NCI-H1930 (cell line): ENCODE measurements around the gene CFAP20DC.
A peak's percentile ranks its signal among the peaks of the same experiment; 100 is the strongest.

ENCODE experiments used
- DNase-seq, 2 experiments: peaks; one replicate each; lab custom pipeline; 2025; lab: John Stamatoyannopoulos, UW

The CFAP20DC gene

GRCh38 chr3:58800032-58800431 is 249.8 kb downstream of the CFAP20DC start:
- no peak for DNase-seq

GRCh38 chr3:58799271-58799670 is 250.6 kb downstream of the CFAP20DC start:
- DNase-seq = no peak

GRCh38 chr3:58798312-58798711 is 251.5 kb downstream of the CFAP20DC start:
- DNase-seq = no peak

GRCh38 chr3:58794750-58795149 is 255.1 kb downstream of the CFAP20DC start:
- no peak for DNase-seq

- peak in 1 of 2 experiments; percentile 13 for DNase-seq
These were observed 255.9 kb downstream of the CFAP20DC start for GRCh38 chr3:58793938-58794337.

- no peak for DNase-seq
These were observed 256.8 kb downstream of the CFAP20DC start for GRCh38 chr3:58792921-58793451.

- no peak for DNase-seq
These were observed 260.4 kb downstream of the CFAP20DC start for GRCh38 chr3:58789385-58789784.

- DNase-seq = no peak
These were observed 264.9 kb downstream of the CFAP20DC start for GRCh38 chr3:58784888-58785287.

GRCh38 chr3:58784425-58784824 is 265.4 kb downstream of the CFAP20DC start:
- no peak for DNase-seq

- DNase-seq = no peak
These were observed 266.0 kb downstream of the CFAP20DC start for GRCh38 chr3:58783845-58784244.

GRCh38 chr3:58779934-58780333 is 269.9 kb downstream of the CFAP20DC start:
- no peak for DNase-seq

GRCh38 chr3:58776231-58776630 is 273.6 kb downstream of the CFAP20DC start:
- DNase-seq = no peak

- DNase-seq = no peak
These were observed 277.4 kb downstream of the CFAP20DC start for GRCh38 chr3:58772462-58772861.

GRCh38 chr3:58769065-58769464 is 280.8 kb downstream of the CFAP20DC start:
- no peak for DNase-seq

GRCh38 chr3:58766587-58767282 is 283.1 kb downstream of the CFAP20DC start:
- DNase-seq = no peak

- DNase-seq = no peak
These were observed 294.7 kb downstream of the CFAP20DC start for GRCh38 chr3:58755150-58755549.

- DNase-seq = no peak
These were observed 295.8 kb downstream of the CFAP20DC start for GRCh38 chr3:58754074-58754473.

GRCh38 chr3:58751882-58752567 is 297.8 kb downstream of the CFAP20DC start:
- DNase-seq = no peak

- DNase-seq = no peak
These were observed 298.6 kb downstream of the CFAP20DC start for GRCh38 chr3:58751235-58751634.

GRCh38 chr3:58749948-58750347 is 299.9 kb downstream of the CFAP20DC start:
- no peak for DNase-seq

GRCh38 chr3:58748024-58748423 is 301.8 kb downstream of the CFAP20DC start:
- DNase-seq = no peak

GRCh38 chr3:58746758-58747157 is 303.1 kb downstream of the CFAP20DC start:
- DNase-seq = peak; percentile 65 to 75

- DNase-seq = no peak
These were observed 306.5 kb downstream of the CFAP20DC start for GRCh38 chr3:58743296-58743695.
